NCI-H524 (cell line): ENCODE data around the gene PAK5.
A peak's percentile ranks its signal among the peaks of the same experiment; 100 is the strongest.

Experiments
- DNase-seq, 2 experiments: peaks; one replicate each; lab custom pipeline; 2025; lab: John Stamatoyannopoulos, UW

Gene PAK5

DNA sequence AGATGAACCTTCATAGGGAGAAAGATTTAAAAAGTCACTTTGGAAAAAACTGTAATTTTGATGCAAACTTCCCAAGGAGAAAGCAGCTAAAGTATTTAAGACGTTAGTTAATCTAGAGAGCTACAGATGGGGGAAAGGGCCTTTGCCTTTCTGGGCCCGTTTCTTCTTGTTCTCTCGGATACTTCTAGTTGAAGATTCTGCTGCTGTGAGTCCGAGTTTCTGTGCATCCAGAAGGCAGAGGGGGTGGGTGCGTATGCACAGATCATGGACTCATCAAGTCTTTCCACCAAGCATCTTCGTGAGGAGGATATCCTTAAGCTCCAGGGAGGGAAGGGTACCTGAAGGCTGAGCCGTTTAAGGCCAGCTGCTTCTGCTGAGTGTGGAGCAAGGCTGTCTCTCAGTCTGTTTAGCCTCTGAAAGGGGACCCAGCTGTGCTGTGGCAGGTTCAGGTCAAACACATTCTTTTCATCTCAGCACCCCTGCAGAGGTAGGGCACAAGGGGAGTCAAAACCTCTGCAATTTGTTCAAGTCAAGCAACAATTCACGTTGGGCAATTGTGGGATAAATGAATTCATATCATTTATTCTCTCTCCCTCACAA is 320.2 kb downstream of the PAK5 start:
- DNase-seq, result peak in 1 of 2 experiments; percentile 49

DNA sequence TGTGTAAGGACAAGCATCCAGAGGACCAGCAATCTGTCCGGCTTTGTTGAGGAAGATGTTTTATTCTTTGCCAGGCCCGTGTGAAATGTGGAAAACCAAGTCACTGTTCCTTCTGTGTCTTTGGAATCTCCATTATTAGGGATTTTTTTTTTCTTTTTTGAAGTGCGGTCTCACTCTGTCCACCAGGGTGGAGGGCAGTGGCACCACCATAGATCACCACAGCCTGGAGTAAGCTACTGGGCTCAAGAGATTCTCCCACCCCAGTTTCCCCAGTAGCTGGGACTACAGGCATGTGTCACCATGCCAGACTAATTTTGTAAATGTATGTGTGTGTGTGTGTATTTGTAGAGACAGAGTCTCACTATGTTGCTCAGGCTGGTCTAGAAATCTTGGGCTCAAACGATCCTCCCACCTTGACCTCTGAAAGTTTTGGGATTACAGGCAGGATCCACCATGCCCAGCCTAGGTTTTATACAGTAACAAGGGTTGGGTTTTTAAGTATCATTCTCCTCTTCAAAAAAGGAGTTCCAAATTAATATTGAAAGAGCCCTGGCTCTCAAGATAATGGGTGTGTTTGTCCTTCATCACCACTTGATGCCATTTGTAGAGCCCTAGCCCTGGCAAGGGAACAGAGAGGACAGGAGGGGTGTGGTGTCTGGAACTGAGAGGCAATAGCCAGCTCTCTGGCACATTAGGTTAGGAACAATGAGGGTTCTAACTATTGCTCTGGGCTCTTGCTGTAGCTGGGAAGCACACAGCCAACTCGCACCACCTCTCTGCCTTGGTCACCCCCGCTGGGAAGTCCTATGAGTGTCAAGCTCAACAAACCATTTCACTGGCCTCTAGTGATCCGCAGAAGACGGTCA is 321.3 kb downstream of the PAK5 start:
- no peak for DNase-seq

DNA sequence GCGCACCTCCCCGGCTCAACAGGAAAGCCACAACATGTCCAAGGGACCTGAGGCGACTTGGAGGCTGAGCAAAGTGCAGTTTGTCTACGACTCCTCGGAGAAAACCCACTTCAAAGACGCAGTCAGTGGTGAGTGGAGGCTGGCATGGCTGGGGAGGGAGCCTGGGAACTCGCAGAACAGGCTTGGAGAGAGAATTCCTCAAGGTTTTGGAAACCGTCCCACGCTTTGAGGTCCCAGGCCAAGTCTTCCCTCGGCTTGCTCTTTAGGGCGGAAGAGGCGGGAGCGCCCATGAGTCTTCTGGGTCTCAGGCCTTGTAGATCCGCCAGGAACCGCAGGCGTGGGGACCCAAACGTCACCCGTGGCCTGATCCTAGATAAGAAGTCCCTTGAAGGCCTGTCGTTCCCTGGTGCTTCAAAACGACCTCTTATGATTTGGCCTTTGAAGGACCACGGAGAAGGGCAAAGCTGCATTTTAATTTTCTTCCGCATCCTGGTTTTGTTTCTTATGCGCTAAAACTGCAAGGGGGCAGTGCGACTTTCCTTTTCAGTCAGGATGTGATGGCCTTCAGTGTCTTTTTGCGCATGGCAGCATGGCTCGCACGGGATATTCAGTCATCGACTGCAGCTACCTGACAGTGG is 322.5 kb downstream of the PAK5 start:
- no peak for DNase-seq

DNA sequence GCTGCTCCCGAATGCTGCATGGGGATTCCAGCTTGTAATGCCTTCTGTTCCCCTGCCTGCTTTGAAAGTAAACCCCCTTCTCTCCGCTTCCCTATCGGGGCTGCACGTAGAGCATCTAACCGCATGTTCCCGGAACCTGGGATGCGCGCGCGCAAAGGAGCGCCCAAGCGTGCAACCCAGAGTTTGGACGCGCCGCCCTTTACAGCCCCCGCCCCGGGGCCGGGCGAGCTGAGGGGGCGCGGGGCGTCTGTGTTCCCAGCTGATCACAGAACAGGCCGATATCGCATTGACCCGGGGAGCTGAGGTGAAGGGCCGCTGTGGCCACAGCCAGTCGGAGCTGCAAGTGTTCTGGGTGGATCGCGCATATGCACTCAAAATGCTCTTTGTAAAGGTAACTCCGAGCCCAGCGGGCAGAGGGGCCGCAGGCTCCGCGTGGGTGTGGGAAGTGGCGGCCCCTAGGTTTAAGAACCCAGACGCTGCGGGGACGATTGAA is 323.1 kb downstream of the PAK5 start:
- DNase-seq, result peak; percentile 15 to 72

DNA sequence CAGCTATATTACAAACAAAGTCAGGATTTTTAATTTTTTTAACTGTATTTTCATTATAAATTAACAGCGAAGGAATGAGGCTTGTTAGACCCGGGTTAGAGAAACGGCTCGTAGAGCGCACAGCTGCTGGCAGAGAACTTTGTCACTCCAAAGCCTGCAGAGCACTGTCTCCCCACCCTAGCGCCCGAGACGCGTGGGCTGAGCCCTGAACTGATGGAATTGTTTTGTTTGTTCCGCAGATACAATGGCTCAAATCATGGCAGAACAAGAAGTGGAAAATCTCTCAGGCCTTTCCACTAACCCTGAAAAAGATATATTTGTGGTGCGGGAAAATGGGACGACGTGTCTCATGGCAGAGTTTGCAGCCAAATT is 323.7 kb downstream of the PAK5 start:
- peak in 1 of 2 experiments; percentile 43 for DNase-seq

DNA sequence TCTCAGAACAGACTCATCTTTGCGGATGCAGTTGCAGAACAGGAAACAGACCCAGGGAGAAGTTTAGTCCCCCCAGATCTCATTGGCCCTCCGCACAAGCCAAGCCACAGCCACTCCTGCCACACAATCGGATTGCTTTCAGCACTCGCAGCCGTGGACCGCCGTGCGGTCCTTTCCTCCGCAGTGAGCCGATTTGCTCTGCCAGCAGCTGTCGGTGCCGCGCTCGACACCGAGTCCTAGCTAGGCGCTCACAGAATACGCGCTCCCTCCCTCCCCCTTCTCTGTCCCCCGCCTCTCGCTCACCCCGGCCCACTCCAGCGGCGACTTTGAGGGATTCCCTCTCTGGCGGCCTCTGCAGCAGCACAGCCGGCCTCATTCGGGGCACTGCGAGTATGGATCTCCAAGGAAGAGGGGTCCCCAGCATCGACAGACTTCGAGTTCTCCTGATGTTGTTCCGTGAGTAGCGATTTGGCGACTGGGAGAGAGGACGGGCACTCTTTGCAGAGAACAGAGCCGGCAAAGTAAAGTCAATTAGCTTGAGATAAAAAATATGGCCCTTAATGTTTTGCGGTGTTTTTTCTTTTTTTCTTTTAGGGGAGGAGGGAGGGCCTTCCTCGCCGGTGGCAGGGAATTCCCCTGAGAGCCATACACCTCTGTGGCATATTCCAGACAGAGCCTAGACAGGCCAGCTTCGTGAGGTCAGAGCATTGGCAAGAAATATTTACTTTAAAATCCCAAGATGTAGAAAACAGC is 324.2 kb downstream of the PAK5 start, which contains the start of gene LAMP5:
Gene LAMP5, plus strand, starts transcription at position 130 of the 753 bp plus-strand sequence. Its CDS starts 263 bp downstream, at position 393.
- peak; percentile 73 to 86 for DNase-seq

DNA sequence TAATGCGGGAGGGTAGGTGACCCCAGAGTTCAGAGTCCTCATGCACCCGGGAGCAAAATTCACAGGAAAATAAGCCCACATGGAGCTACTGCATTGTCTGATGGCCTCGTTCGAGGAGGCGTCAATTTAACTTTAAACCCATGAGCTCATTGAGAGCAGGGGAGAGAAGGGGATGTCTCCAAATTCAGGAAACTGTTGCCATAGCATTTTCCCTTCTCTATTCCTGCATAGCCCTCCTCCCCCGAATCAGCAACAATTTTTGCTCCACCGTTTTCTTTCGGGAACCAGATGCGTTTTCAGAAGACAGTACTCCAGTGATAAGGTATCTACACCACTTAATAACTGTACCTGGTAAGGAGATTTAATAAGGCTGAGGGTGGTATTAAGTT is 324.8 kb downstream of the PAK5 start:
- peak; percentile 54 to 61 for DNase-seq

DNA sequence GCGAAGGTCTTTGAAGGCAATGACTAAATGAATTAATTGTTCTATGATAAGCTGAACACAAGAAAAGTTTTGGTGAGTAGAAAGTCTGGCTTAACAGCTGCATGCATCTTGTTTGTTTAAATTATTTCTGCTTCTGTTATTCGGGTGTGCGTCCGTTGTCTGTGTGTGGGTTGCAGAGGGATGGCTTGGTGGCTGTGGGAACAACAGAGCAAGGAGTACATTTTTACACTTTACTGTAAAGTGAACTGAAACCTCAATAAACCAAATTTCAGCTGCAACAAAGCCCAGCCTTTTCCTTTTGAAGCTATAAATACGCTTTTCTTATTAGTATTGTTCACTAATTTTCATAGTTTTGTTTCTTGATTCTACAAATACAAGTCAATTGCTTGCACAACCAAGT is 328.0 kb downstream of the PAK5 start:
- DNase-seq, result no peak

DNA sequence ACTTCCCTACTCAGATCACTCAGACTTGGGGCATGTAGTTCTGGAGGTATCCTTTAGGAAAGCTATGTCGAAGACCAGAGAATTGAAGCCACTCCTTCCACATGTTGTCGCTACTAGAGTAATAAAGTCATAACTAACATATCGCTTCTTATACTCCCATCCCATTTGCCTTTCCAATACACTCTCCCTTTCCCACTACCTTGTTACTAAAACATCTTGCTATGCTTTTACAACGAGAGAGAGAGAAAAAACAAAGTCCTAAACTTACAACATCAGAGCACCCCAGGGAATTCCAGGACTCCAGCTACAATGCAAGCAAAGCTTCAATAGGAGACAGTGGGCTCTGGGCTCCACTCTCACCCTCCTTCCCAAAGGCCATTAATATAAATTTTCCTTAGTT is 329.6 kb downstream of the PAK5 start:
- no peak for DNase-seq

DNA sequence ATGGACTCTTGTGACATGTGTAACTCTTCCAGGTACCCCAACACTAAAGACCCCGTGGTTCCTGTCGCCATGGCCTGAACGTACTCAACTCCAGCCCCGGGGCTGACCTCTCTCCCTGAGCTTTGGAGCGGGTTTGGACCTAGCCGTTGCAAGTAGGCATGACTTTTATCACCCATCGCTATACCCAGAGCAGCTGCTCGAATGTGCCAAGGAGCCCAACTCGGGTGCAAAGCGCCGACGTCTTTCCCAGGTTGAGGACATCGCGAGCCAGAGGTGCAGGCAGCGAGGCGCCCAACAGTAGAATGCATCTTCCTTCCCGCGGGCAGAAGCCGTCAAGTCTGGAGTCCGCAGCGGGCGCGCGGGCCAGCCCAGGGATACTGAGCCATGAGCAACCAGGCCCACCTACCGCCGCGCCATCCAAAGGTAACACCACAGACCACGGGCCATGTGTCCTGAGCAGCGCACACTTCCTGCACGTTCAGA is 330.1 kb downstream of the PAK5 start:
- no peak for DNase-seq

DNA sequence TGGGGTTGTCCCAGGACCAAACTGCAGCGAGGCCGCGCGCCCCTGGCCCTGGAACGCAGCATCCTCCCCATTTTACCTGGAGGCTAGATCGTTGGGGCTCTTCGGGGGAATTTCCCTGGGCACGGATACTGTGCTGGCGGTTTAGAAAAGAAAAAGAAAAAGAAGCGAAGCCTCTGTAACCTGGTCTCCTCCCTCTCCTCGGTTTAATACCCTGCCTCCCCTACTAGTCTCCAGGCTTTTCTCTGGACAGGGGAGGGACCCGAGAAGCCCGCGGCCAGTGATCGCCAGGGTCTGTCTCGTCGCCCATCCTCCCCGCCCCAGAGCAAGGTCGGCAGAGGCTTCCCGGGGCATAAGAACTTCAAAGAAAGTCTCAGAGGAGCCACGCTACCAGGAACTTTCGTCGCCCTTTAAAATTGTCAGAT is 330.6 kb downstream of the PAK5 start:
- no peak for DNase-seq

DNA sequence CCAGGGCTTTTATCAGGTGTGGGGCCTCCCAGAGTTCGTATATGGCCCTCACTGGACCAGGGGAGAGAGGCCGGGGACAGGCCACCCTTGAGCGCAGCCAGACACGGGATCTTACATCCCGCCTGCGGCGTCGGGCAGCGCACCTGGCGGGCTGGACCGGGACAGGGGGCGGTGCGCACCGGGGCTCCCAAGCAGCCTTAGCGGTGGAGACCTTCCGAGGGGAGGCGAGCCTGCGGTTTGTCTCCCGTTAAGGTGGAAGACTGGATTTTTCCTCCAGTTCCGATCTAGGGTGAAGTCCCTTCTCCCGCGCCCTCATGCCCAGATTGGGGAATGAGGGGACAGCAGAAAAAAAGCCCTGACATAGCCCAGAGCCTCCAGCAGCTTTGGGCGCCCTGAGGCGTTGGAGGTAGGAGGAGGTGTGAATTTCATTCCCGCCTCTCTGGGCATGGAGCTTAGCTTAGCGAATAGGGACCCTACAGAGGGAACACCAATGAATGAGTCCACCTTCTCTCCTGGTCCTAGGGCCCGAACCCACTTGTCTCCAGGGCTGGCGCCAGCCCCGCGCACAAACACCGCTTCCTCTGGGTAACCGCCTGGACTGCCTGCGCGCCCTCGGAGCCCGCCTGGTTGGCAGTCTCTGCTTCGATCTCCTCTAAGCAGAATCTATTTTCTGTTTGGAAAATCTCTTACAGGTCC is 331.2 kb downstream of the PAK5 start:
- DNase-seq, result no peak

DNA sequence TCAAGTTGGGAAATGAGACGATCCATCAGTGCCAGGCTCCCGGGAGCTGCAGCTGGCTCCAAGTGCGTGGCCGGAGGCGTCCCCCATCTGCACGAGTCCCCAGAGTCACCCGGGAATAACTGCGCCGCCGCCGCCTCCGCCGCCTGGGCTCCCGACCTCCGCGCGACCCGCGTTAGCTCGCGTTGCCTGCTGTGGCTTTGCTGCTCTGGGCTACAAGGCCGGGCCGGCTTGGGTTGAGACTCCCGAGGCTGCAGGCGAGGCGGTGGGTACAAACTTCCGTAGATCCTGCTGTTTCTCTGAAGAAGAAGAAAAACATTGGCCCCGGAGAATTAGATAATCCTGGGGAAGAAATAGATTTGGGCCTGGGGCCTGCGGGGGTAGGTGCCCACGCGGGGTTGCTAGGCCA is 331.9 kb downstream of the PAK5 start:
- no peak for DNase-seq

DNA sequence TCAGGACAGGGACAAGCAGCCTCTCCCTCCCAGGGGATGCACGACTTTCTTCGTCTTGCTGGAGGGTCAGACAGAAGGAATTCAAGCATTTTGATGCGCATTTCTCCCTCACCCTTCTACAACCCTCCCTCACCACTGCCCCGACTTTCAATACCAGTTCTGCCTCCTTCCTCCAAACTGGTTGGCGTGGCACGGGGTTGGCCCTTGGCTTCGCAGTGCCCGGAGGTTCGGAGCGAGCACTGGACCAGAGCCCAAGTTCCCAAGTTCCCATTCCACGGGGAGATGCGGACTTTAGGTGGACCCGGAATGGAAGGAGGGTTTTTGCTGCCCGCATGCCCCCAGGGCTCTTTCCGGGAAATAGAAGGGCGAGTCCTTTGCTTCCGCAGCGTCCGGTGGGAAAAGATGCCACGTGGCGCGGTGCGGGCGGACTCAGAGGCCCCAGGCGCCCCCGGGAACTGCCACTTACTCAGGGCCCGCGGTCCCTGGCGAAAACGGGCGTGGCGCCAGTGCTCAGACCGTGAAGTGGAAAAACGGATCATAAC is 332.5 kb downstream of the PAK5 start:
- DNase-seq, result no peak

DNA sequence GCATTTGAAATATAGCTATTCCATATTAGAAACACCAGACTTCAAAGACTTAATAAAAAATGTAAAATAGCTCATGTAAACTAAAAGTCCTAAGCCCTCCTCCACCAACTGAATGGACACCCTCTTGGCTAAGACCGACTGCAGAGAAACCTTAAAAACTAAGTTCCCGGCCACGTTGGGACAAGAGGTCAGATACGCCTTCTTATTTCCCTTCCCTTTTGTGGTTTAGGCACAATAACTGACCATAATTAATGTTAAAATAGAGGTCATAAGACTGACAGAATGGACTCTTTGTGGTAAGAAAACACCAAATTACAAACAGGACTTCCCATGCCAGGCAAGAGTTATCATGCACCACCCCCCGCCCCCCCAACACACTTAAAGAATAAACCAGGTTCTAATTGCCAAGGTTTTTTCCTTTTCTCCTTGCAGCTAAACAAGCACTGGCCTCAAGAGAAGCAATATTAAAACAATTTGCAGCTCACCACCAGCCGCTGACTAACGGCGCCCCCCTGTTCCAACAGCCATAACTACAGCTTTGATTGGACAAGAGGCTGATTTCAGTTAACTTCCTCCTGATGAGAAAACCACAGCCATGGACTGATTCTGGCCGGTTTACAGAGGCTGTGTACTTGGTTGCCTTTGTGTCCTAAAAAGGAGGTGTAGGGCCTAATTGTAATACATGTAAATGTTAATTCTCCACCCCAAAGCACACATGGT is 335.2 kb downstream of the PAK5 start:
- DNase-seq, result peak in 1 of 2 experiments; percentile 6

DNA sequence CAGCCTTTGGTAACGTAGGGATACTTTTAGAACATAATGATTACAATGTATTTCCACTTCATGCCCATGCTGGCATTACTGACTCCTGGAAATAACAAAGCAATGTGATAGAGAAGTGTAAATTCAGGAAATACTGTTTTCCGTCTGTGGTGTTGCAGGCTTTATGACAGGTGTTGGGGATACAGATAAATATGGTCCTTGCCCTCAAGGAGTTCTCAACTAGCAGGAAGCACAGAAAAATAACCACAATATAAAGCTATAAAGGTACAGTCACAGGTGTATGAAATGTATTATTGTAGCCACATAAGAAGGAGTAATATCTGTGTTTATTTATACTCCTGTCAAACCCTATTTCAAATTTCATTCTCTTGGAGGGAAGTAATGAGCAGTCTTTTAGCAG is 337.4 kb downstream of the PAK5 start:
- DNase-seq, result no peak

DNA sequence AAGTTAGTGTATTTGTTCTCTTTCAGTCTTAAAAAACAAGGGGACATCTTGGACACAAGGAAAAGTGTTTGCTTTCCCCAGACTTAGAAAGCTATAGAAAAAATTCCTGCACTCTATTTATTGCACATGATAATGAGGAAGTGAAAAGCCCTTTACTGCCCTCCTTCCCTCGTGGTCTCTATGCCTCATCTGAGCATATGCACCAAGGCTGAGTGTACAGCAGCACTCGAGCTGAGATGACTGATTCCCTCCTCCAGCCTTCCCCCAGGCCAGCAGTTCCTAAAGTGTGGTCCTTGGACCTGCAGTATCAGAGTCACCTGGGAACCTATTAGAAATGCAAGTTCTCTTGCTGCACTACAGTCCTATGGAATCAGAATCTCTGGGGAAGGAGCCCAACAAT is 338.8 kb downstream of the PAK5 start:
- DNase-seq, result no peak

DNA sequence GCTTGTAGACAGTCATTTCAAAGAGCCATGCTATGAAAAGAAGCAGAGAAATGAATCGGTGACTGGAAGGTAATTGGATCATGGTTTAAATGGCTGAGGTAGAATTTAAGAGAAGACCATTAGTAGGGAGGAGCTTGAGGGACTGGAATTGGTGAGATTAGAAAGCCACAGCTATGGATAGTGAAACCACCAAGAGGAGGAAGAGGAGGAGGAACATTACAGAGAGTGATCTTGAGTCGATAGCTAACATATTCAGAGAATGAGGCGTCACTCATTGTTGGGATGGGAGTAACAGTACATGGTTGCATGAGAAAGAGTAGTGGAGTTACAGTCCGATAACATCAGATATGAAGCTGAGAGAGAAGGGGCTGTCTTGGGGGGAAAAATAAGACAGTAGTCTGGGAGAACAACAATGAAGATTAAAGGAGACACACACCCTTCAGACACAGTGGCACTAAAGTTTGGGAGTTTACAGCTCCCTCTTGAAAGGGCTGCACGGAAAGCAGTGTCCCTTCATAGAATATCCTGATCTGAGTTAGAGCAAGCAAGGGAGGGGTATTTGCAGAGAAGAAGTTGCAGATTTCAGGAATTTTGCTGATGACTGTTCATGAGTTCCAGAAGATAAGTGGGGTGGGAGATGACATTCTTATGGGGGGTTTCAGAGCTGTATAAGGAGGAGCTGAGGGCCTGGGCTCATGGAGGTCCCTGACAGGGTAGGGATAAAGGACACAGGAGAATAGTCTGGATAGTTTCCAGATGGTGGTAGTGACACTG is 339.6 kb downstream of the PAK5 start:
- no peak for DNase-seq

DNA sequence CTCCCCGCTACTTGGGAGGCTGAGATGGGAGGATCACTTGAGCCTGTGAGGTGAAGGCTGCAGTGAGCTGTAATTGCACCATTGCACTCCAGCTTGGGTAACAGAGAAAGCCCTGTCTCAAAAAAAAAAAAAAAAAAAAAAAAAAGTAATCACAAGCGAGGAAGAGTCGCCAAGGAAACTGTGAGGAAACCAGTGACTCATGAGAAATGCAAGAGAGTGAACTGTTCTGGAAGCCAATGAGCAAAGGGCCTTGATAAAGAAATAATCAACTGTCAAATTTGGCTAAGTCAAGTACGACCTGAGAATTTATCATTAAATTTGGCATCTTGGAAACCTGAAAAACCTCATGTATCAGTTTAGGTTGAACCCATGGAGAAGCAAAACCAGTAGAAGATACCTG is 340.6 kb downstream of the PAK5 start:
- no peak for DNase-seq

DNA sequence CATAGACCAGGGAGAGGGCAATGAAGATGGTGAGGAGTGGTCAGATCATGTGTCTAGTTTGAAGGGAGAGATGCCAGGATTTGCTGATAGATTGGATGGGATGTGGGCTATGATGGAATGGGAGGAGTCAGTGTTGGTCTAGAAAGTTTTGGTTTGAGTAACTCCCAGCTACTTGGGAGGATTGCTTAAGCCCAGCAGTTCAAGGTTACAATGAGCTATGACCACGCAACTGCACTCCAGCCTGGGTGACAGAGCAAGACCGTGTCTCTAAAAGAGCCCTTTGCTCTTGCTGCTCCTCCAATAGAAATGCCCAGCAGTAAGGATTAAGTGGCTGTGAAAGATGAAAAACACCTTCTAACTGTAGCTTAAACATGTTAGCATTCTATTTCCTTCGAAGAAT is 342.7 kb downstream of the PAK5 start:
- DNase-seq, result no peak
